KMS-11 (cell line): ENCODE data around the gene SMR3A.

ENCODE experiments used
- H2AFZ ChIP-seq: fragments of 200-600 bp; sonication (generic); 2 replicates; pipeline ENCODE4 v1.6.1; 2016; ENCODE audit warnings: antibody characterized with exemption, mixed run types, low read depth
- H3K27ac ChIP-seq: fragments of 200-600 bp; sonication (generic); 2 replicates; pipeline ENCODE4 v1.6.1; 2016; ENCODE audit warnings: mild to moderate bottlenecking, mixed run types
- H3K27me3 ChIP-seq: fragments of 200-600 bp; sonication (generic); 2 replicates; pipeline ENCODE4 v1.6.1; 2017; ENCODE audit warnings: mild to moderate bottlenecking, low read depth, mixed run types, moderate library complexity; ENCODE audit not compliant: insufficient read depth
- H3K36me3 ChIP-seq: fragments of 200-600 bp; sonication (generic); 2 replicates; pipeline ENCODE4 v1.6.1; 2017; ENCODE audit warnings: mild to moderate bottlenecking, mixed run types; ENCODE audit not compliant: insufficient read depth
- H3K4me1 ChIP-seq: fragments of 200-600 bp; sonication (generic); 2 replicates; pipeline ENCODE4 v1.6.1; 2016; ENCODE audit warnings: mild to moderate bottlenecking, low read depth, mixed run types; ENCODE audit not compliant: poor library complexity, severe bottlenecking
- H3K4me2 ChIP-seq: fragments of 200-600 bp; sonication (generic); 2 replicates; pipeline ENCODE4 v1.7.0; 2016; ENCODE audit warnings: mild to moderate bottlenecking, mixed run types
- H3K4me3 ChIP-seq: fragments of 200-600 bp; sonication (generic); IDR thresholded peaks from 2 replicates; pipeline ENCODE4 v1.6.1; 2017; ENCODE audit warnings: low read depth, low read length, mixed read lengths; ENCODE audit not compliant: insufficient read depth
- H3K79me2 ChIP-seq: fragments of 200-600 bp; sonication (generic); 2 replicates; pipeline ENCODE4 v1.6.1; 2016; ENCODE audit warnings: low read depth, mixed run types; ENCODE audit not compliant: insufficient read depth
- H3K9ac ChIP-seq: fragments of 200-600 bp; sonication (generic); 2 replicates; pipeline ENCODE4 v1.6.1; 2016; ENCODE audit warnings: mild to moderate bottlenecking, mixed run types
- H4K20me1 ChIP-seq: fragments of 200-600 bp; sonication (generic); 2 replicates; pipeline ENCODE4 v1.6.1; 2016; ENCODE audit warnings: mild to moderate bottlenecking, mixed run types; ENCODE audit not compliant: insufficient read depth
- CTCF ChIP-seq: fragments of 200-600 bp; sonication (generic); conservative IDR thresholded peaks from 2 replicates; pipeline ENCODE4 v1.6.1; 2017; ENCODE audit warnings: low read depth, mild to moderate bottlenecking, antibody characterized with exemption, low read length, moderate library complexity, mixed read lengths

The SMR3A gene

GRCh38 chr4:70334681-70335080, 25.9 kb upstream of the SMR3A start, which contains the start of gene CABS1:
TSS of gene CABS1 (plus strand) at chr4:70334981. CDS start at chr4:70335040, 59 bp downstream.
- no peak within 1 kb of the TSS for H3K4me2 ChIP-seq
- no peak within 1 kb of the TSS for H3K27ac ChIP-seq
- H3K4me3 ChIP-seq: no peak within 1 kb of the TSS
- no peak within 1 kb of the TSS for H3K9ac ChIP-seq
- no peak within 1 kb of the TSS for H2AFZ ChIP-seq
- TF ChIP-seq CTCF: no peak
- H4K20me1 ChIP-seq: no peaks in the 10 kb centered on the region
- H3K36me3 ChIP-seq: no peaks in the 10 kb centered on the region
- no peaks in the 10 kb centered on the region for H3K79me2 ChIP-seq
- H3K4me1 ChIP-seq: no peaks in the 10 kb centered on the region
- H3K27me3 ChIP-seq: no peaks in the 10 kb centered on the region

- Histone ChIP-seq H3K36me3 (no peaks in the 10 kb centered on the region), H3K4me3 (no peak overlapping the region), H3K9ac (no peak overlapping the region), H3K27ac (no peak overlapping the region), H3K79me2 (no peaks in the 10 kb centered on the region), H2AFZ (no peak overlapping the region), H3K27me3 (no peaks in the 10 kb centered on the region), H3K4me2 (no peak overlapping the region), H4K20me1 (no peaks in the 10 kb centered on the region), H3K4me1 (no peaks in the 10 kb centered on the region)
- no peak for TF ChIP-seq CTCF
Measured at GRCh38 chr4:70336043-70336442, 24.5 kb upstream of the SMR3A start.

- H3K27ac ChIP-seq: no peak overlapping the region
- H2AFZ ChIP-seq: no peak overlapping the region
- no peaks in the 10 kb centered on the region for H3K4me1 ChIP-seq
- no peaks in the 10 kb centered on the region for H3K36me3 ChIP-seq
- no peak overlapping the region for H3K4me2 ChIP-seq
- H3K27me3 ChIP-seq: no peaks in the 10 kb centered on the region
- no peaks in the 10 kb centered on the region for H4K20me1 ChIP-seq
- no peaks in the 10 kb centered on the region for H3K79me2 ChIP-seq
- no peak for TF ChIP-seq CTCF
- H3K4me3 ChIP-seq: no peak overlapping the region
- no peak overlapping the region for H3K9ac ChIP-seq
Measured at GRCh38 chr4:70337886-70338420, 22.6 kb upstream of the SMR3A start.

GRCh38 chr4:70356185-70356584, 4.4 kb upstream of the SMR3A start:
- H3K27me3 ChIP-seq: no peaks in the 10 kb centered on the region
- H3K4me1 ChIP-seq: no peaks in the 10 kb centered on the region
- TF ChIP-seq CTCF: no peak
- H3K9ac ChIP-seq: no peak overlapping the region
- no peak overlapping the region for H3K4me3 ChIP-seq
- H3K27ac ChIP-seq: no peak overlapping the region
- H3K36me3 ChIP-seq: no peaks in the 10 kb centered on the region
- H4K20me1 ChIP-seq: no peaks in the 10 kb centered on the region
- H2AFZ ChIP-seq: no peak overlapping the region
- no peak overlapping the region for H3K4me2 ChIP-seq
- no peaks in the 10 kb centered on the region for H3K79me2 ChIP-seq
